GM12873 (cell line): ENCODE measurements around the gene LGI4.

Experiments used
- CTCF ChIP-seq: IDR thresholded peaks from 2 replicates; pipeline ENCODE4 v1.5.1; 2012; ENCODE audit warnings: low read depth, mild to moderate bottlenecking, moderate library complexity, low read length, control low read depth; ENCODE audit not compliant: insufficient read depth; ENCODE audit errors: missing control alignments

Gene LGI4

GRCh38 chr19:35153701-35154524, 19.1 kb upstream of the LGI4 start:
- peak; percentile 79 for TF ChIP-seq CTCF

GRCh38 chr19:35151273-35152065, 16.6 kb upstream of the LGI4 start:
- TF ChIP-seq CTCF: no peak

- TF ChIP-seq CTCF: no peak
These were observed 15.6 kb upstream of the LGI4 start for GRCh38 chr19:35150445-35150844.

GRCh38 chr19:35149463-35149862, 14.6 kb upstream of the LGI4 start:
- TF ChIP-seq CTCF: no peak

- no peak for TF ChIP-seq CTCF
These were observed 12.0 kb upstream of the LGI4 start for GRCh38 chr19:35146746-35147459.

- no peak for TF ChIP-seq CTCF
These were observed 10.0 kb upstream of the LGI4 start for GRCh38 chr19:35144600-35145436.
